GM23338 (cell line): Measurements from ENCODE around the gene METRN. TPM values are rescaled to one million over a fixed set of nuclear protein-coding genes. Genes with fewer than 3 reads are reported as not detected.

Experiments
- ATAC-seq: fragments of 200-7000 bp; cut with Tn5 transposase; 3 replicates; pipeline ENCODE4 v1.9.1; 2020
- DNase-seq: peaks from one replicate; pipeline ENCODE4 v3.0.0-alpha.2; 2015; ENCODE audit warnings: low spot score
- H2AFZ ChIP-seq: fragments of 200-600 bp; sonication (generic); 2 replicates; pipeline ENCODE4 v1.8.0; 2016; ENCODE audit warnings: antibody characterized with exemption, mild to moderate bottlenecking, moderate library complexity
- H3F3A ChIP-seq: fragments of 200-600 bp; sonication (generic); replicated peaks from 2 replicates; pipeline ENCODE4 v1.8.0; 2017; ENCODE audit warnings: antibody characterized with exemption, mixed run types, low read depth
- H3K27ac ChIP-seq: fragments of 200-600 bp; sonication (generic); 2 replicates; pipeline ENCODE4 v1.6.1; 2016; ENCODE audit warnings: low read depth
- H3K27me3 ChIP-seq: fragments of 200-600 bp; sonication (generic); 2 replicates; pipeline ENCODE4 v1.8.0; 2016; ENCODE audit warnings: mild to moderate bottlenecking, mixed run types, moderate library complexity; ENCODE audit not compliant: insufficient read depth
- H3K36me3 ChIP-seq: fragments of 200-600 bp; sonication (generic); 2 replicates; pipeline ENCODE4 v1.8.0; 2016; ENCODE audit warnings: mild to moderate bottlenecking; ENCODE audit not compliant: insufficient read depth
- H3K4me1 ChIP-seq: fragments of 200-600 bp; sonication (generic); 2 replicates; pipeline ENCODE4 v1.8.0; 2016; ENCODE audit warnings: mild to moderate bottlenecking, moderate library complexity; ENCODE audit not compliant: insufficient read depth
- H3K4me2 ChIP-seq: fragments of 200-600 bp; sonication (generic); 2 replicates; pipeline ENCODE4 v1.7.1; 2017; ENCODE audit warnings: mixed run types
- H3K4me3 ChIP-seq: fragments of 200-600 bp; sonication (generic); 2 replicates; pipeline ENCODE4 v1.6.1; 2016; ENCODE audit warnings: mixed run types
- H3K79me2 ChIP-seq: fragments of 200-600 bp; sonication (generic); replicated peaks from 2 replicates; pipeline ENCODE4 v1.8.0; 2017; ENCODE audit warnings: mild to moderate bottlenecking; ENCODE audit not compliant: insufficient read depth
- H3K9me2 ChIP-seq: fragments of 200-600 bp; sonication (generic); 2 replicates; pipeline ENCODE4 v1.8.0; 2017; ENCODE audit not compliant: insufficient read depth
- H4K20me1 ChIP-seq: fragments of 200-600 bp; sonication (generic); replicated peaks from 2 replicates; pipeline ENCODE4 v1.8.0; 2017; ENCODE audit warnings: mild to moderate bottlenecking; ENCODE audit not compliant: insufficient read depth
- H3K27ac Mint-ChIP-seq: 2 replicates; pipeline ENCODE4 v1.8.0; 2020; ENCODE audit warnings: inconsistent platforms, mild to moderate bottlenecking, moderate library complexity, mixed read lengths
- H3K27me3 Mint-ChIP-seq: 3 replicates; pipeline ENCODE4 v1.8.0; 2022; ENCODE audit warnings: low read depth, mild to moderate bottlenecking, moderate library complexity, mixed read lengths, inconsistent platforms; ENCODE audit not compliant: insufficient read depth, poor library complexity
- H3K36me3 Mint-ChIP-seq: 3 replicates; pipeline ENCODE4 v1.8.0; 2021; ENCODE audit warnings: low read depth, mild to moderate bottlenecking, inconsistent platforms, moderate library complexity, mixed read lengths
- H3K4me1 Mint-ChIP-seq: 3 replicates; pipeline ENCODE4 v1.8.0; 2020; ENCODE audit warnings: mild to moderate bottlenecking, inconsistent platforms, mixed read lengths
- H3K4me3 Mint-ChIP-seq: 3 replicates; pipeline ENCODE4 v1.8.0; 2021; ENCODE audit warnings: moderate library complexity, mild to moderate bottlenecking, inconsistent platforms, mixed read lengths
- H3K9me3 Mint-ChIP-seq: 3 replicates; pipeline ENCODE4 v1.8.0; 2020; ENCODE audit warnings: moderate library complexity, mild to moderate bottlenecking, inconsistent platforms, mixed read lengths
- CREB1 ChIP-seq: fragments of 250-450 bp; sonication (Bioruptor Pico); IDR thresholded peaks from 2 replicates; pipeline ENCODE4 v1.5.0; 2020; ENCODE audit warnings: low read depth, mild to moderate bottlenecking, moderate library complexity
- CTCF ChIP-seq, 2 experiments: fragments of 200-600 bp in 1 of 2; sonication (generic) in 1 of 2; conservative IDR thresholded peaks; 2 replicates each; pipeline versions ENCODE4 v1.5.1 to v1.6.1; 2016 to 2017; ENCODE audit warnings: antibody characterized with exemption in 2 of 2, low read depth in 2 of 2, mild to moderate bottlenecking in 2 of 2, moderate library complexity in 1 of 2
- ETS1 ChIP-seq: IDR thresholded peaks from 2 replicates; pipeline ENCODE4 v1.6.1; 2016; ENCODE audit warnings: antibody characterized with exemption
- EZH2phosphoT487 ChIP-seq: fragments of 200-600 bp; sonication (generic); IDR thresholded peaks from one replicate; pipeline ENCODE4 v1.8.1; 2018; ENCODE audit warnings: antibody characterized with exemption; ENCODE audit not compliant: unreplicated experiment
- JUNB ChIP-seq: IDR thresholded peaks from one replicate; pipeline ENCODE4 v1.6.1; 2016; ENCODE audit warnings: antibody characterized with exemption; ENCODE audit not compliant: unreplicated experiment
- NANOG ChIP-seq: IDR thresholded peaks from 2 replicates; pipeline ENCODE4 v1.6.1; 2016; ENCODE audit warnings: antibody characterized with exemption, borderline replicate concordance
- POLR2AphosphoS5 ChIP-seq: IDR thresholded peaks from 2 replicates; pipeline ENCODE4 v1.6.1; 2016; ENCODE audit warnings: antibody characterized with exemption, low read depth
- STAT1 ChIP-seq: IDR thresholded peaks from one replicate; pipeline ENCODE4 v1.6.1; 2016; ENCODE audit warnings: antibody characterized with exemption; ENCODE audit not compliant: unreplicated experiment
- ZNF114 ChIP-seq: fragments of 250-450 bp; sonication (Bioruptor Pico); IDR thresholded peaks from 2 replicates; pipeline ENCODE4 v1.5.0; 2020; ENCODE audit warnings: mild to moderate bottlenecking, moderate library complexity
- ZNF331 ChIP-seq: fragments of 250-450 bp; sonication (Bioruptor Pico); IDR thresholded peaks from 2 replicates; pipeline ENCODE4 v1.5.0; 2020; ENCODE audit warnings: low read depth, mild to moderate bottlenecking, moderate library complexity
- ZNF462 ChIP-seq: fragments of 250-450 bp; sonication (Bioruptor Pico); IDR thresholded peaks from 2 replicates; pipeline ENCODE4 v1.5.0; 2020; ENCODE audit warnings: mild to moderate bottlenecking, moderate library complexity
- polyA plus RNA-seq: library from polyadenylated mRNA; unstranded; fragments of >200 nt; fragmentation: Nextera tagmentation; extraction: Ambion mirVana; gene quantifications from 2 replicates; pipeline ENCODE4 v1.2.1, GENCODE V29; 2016
- total RNA-seq: library from RNA; depleted of rRNA; stranded (reverse); fragments of >200 nt; shearing (Covaris generic); gene quantifications from 2 replicates; pipeline ENCODE4 v1.2.3, GENCODE V29; 2014

Gene METRN
- total and polyA plus RNA-seq, 2 experiments from 2014 or later = 18.7 to 33.0 TPM

GRCh38 chr16:674968-675883, 39.7 kb upstream of the METRN start, which contains the start of gene RHBDL1 (continued):
- peak in 1 of 2 experiments; percentile 31; a peak in 1 of 4 replicates for TF ChIP-seq CTCF (conservative IDR thresholded peaks at IDR 0.05; ENCODE audit: low read depth in 2 of 2)
- no peak for TF ChIP-seq ZNF331

GRCh38 chr16:675884-676564, 38.9 kb upstream of the METRN start:
- peaks cover 9% of the 10 kb centered on the region; the same call in 2 of the 3 replicates for H3K36me3 Mint-ChIP-seq
- H3K79me2 ChIP-seq = peaks cover 4% of the 10 kb centered on the region; the same call in 1 of the 2 replicates
- no peaks in the 10 kb centered on the region for H3K27me3 ChIP-seq
- no peak overlapping the region for H3K27ac Mint-ChIP-seq
- H3K4me1 ChIP-seq = peaks cover 11% of the 10 kb centered on the region; the same call in 1 of the 2 replicates
- no peak; the same call in 2 of the 3 replicates for ATAC-seq
- peak overlapping the region; percentile 86 for H3K4me2 ChIP-seq
- no peaks in the 10 kb centered on the region; the same call in 2 of the 3 replicates for H3K9me3 Mint-ChIP-seq
- H3K36me3 ChIP-seq = peaks cover under 1% of the 10 kb centered on the region; the same call in 1 of the 2 replicates
- H3K4me1 Mint-ChIP-seq = peaks cover 18% of the 10 kb centered on the region
- 0 out of 3 replicates have a peak overlapping the region, but pooled peaks have one; percentile 40 for H3K4me3 Mint-ChIP-seq
- peaks cover 12% of the 10 kb centered on the region for H3K27me3 Mint-ChIP-seq
- H2AFZ ChIP-seq = no peak overlapping the region
- no peaks in the 10 kb centered on the region for H3K9me2 ChIP-seq
- no peak overlapping the region for H3K27ac ChIP-seq
- H3F3A ChIP-seq = peaks cover 18% of the 10 kb centered on the region
- peaks cover 3% of the 10 kb centered on the region for H4K20me1 ChIP-seq
- peak overlapping the region; percentile 66 for H3K4me3 ChIP-seq
- peak; percentile 36 for DNase-seq
- no peak for TF ChIP-seq CTCF (conservative IDR thresholded peaks at IDR 0.05; ENCODE audit: low read depth in 2 of 2)
- TF ChIP-seq POLR2AphosphoS5 = no peak
- TF ChIP-seq STAT1 = no peak
- TF ChIP-seq NANOG = no peak
- TF ChIP-seq JUNB = no peak
- TF ChIP-seq ZNF114 (CRISPR knock-in tag) = no peak
- TF ChIP-seq EZH2phosphoT487 = no peak
- TF ChIP-seq CREB1 (CRISPR knock-in tag) = no peak
- TF ChIP-seq ETS1 = no peak
- no peak for TF ChIP-seq ZNF462 (CRISPR knock-in tag)
